Muscle layer of colon (tissue), 2 donors: ENCODE data around the gene LDLRAD3.

Experiments
- H3K27ac ChIP-seq: one replicate; pipeline ENCODE4 v1.7.0; 2013; ENCODE audit warnings: low read depth, mild to moderate bottlenecking, low read length, moderate library complexity
- H3K27me3 ChIP-seq, 2 donors: one replicate each; pipeline ENCODE4 v1.7.0; 2013; ENCODE audit warnings: low read length in 2 of 2, mild to moderate bottlenecking in 2 of 2; ENCODE audit not compliant: insufficient read depth in 2 of 2, control insufficient read depth in 1 of 2
- H3K36me3 ChIP-seq: one replicate; pipeline ENCODE4 v1.7.0; 2013; ENCODE audit warnings: mild to moderate bottlenecking, low read length; ENCODE audit not compliant: insufficient read depth
- H3K4me1 ChIP-seq: one replicate; pipeline ENCODE4 v1.7.0; 2013; ENCODE audit warnings: mild to moderate bottlenecking, low read length; ENCODE audit not compliant: insufficient read depth
- H3K4me3 ChIP-seq, 2 donors: one replicate each; pipeline ENCODE4 v1.7.0; 2013; ENCODE audit warnings: low read length in 2 of 2, low read depth in 1 of 2, mild to moderate bottlenecking in 1 of 2, moderate library complexity in 1 of 2
- H3K9ac ChIP-seq: one replicate; pipeline ENCODE4 v1.7.0; 2013; ENCODE audit warnings: low read length
- H3K9me3 ChIP-seq: one replicate; pipeline ENCODE4 v1.7.0; 2013; ENCODE audit warnings: mild to moderate bottlenecking, low read length
- donor health status: abdominal sarcoma.
- donor health status: Adenocarcinoma of cecum.

Gene LDLRAD3

DNA sequence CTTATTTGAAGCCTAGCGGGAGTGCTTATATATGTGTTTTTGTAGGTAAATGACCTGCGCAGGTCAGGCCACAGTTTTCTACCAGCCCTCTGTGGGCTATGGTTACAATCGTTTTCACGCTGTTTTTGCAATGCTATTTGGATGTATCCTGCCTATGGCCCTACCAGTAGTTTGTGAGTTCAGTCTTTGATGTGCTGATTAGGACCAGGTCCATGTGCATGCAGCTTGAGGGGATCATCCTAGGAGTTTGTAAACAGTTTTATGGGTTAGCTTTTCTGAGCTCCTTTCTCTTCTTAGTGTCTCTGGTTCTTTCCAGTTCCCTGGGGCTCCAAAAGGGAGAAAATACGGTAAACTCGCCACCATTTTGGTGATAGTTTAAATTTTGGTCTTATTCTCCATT is 142.5 kb downstream of the LDLRAD3 start:
- no peak overlapping the region for H3K27ac ChIP-seq
- H3K4me1 ChIP-seq = no peaks in the 10 kb centered on the region
- no peak overlapping the region for H3K9ac ChIP-seq
- no peaks in the 10 kb centered on the region for H3K27me3 ChIP-seq
- H3K36me3 ChIP-seq = peaks cover 7% of the 10 kb centered on the region
- no peak overlapping the region for H3K4me3 ChIP-seq
- no peaks in the 10 kb centered on the region for H3K9me3 ChIP-seq

DNA sequence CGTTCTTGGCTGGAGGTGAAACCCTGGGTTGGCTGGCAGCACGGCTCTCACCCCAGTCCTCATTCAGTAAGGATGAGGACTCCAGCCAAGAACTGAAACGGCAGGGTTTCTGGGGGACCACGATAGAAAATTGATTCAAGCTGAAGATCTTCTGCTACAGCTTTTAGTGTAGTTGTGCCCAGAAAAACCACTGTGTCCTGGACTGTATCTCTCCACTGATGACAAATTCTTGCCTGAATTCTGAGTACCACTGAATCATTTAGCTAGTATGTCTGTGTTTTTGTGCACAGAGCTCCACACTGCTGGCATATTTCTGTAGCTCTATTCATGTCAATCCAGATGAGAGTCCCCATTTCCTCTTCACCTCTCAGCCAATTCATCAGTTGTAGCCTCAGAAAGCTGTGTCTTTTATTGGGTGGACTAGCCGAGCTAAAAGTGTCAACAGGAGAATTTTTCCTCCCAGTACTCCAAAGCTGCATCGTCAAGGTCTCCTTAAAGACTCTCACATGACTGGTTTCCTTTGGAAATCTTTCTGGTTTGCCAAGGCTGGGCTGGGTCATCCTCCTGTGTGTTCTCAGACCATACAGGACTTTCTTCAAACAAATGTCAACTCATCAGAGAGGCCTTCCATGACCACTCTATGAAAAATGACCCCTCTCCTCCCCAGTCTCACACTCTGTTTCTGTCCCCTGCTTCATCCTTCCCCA is 144.6 kb downstream of the LDLRAD3 start:
- H3K4me1 ChIP-seq = no peaks in the 10 kb centered on the region
- H3K9me3 ChIP-seq = no peaks in the 10 kb centered on the region
- no peaks in the 10 kb centered on the region for H3K27me3 ChIP-seq
- H3K36me3 ChIP-seq = peaks cover 7% of the 10 kb centered on the region
- no peak overlapping the region for H3K9ac ChIP-seq
- no peak overlapping the region for H3K27ac ChIP-seq
- H3K4me3 ChIP-seq = no peak overlapping the region

DNA sequence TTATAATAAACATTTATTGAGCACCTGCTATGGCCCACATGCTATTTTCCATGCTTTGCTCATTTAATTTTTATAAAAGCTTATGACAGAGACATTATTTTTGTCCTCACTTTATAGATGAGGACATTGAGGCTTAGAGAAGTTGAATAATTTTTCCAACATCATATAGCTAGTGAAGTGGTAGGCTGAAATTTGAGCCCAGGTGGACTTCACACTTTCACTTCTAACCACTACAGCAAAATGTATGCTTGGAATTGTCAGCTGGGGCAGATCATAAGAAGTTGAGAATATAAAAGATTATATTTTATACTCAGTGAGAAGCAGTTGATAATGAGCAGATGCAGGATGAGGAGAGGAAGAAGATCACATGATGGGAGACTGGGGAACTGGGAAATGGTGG is 146.1 kb downstream of the LDLRAD3 start:
- no peak overlapping the region for H3K9ac ChIP-seq

DNA sequence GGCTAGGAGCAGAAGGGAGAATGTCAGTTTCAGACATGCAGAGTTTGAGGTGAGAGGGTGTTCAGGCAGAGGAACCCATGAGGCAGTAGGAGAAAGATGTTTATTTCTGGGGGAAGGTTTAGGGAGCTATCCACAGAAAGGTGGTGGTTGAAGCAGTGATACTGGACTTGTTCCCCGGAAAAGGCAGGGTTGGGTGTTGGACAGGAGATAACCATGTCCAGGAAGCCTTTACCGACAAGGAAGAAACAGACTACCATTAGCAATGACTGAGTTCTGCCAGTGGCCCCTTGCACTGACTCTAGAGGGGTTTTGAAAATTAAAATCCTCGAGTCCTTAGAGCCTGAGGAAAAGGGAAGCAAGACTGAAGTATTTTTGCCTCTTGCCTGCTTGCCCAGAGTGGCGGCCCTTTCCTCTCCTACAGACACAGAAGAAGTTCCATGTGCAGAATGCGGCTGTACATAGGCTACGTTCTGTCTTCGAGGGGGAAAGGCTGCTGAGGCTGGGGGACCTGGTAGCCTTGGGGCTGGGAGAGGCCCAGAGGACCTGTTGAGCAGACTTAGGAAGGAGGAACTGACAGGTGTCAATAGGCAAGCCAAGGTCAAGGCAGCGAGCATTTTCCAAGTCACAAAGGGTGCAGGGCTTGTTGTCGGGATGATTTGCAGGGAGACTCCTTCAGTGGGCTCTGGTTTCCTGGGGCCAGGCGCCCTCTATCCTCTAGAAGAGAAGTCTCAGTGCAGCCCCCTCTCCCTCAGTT is 146.7 kb downstream of the LDLRAD3 start:
- Histone ChIP-seq H3K27ac (no peak overlapping the region), H3K27me3 (no peaks in the 10 kb centered on the region), H3K4me1 (no peaks in the 10 kb centered on the region), H3K36me3 (peaks cover 7% of the 10 kb centered on the region), H3K4me3 (no peak overlapping the region), H3K9ac (no peak overlapping the region), H3K9me3 (no peaks in the 10 kb centered on the region)

More for the DNA sequence above, 146.1 kb downstream of the LDLRAD3 start:
- no peaks in the 10 kb centered on the region for H3K27me3 ChIP-seq
- H3K27ac ChIP-seq = no peak overlapping the region
- H3K4me3 ChIP-seq = no peak overlapping the region
- no peaks in the 10 kb centered on the region for H3K4me1 ChIP-seq
- H3K9me3 ChIP-seq = no peaks in the 10 kb centered on the region
- H3K36me3 ChIP-seq = peaks cover 7% of the 10 kb centered on the region

DNA sequence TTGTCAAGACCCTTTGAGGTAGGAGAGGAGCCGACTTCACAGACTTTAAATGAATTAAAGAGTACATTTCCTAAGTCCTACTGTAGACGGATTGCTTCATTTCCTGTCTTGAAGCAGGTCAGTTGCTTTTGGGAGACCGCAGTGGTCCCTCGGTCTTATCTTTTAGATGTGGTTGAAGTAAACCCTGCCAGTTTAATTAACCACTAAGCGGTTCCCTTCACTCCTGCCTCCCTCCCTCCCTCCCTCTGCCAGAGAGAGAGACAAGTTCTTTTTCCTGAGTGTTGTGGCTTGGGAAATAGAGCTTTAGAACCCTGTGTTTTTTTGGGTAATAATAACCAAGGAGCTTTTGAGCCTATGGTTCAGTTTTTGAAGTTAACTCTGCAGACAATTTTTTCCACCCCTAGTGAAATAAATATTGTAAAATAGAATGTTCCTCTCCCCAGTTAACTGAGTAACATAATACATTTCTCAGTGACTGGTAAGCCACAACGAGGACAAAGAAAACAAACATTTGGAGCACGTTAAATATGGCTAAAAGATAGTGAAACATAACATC is 147.5 kb downstream of the LDLRAD3 start:
- no peak overlapping the region for H3K27ac ChIP-seq
- no peaks in the 10 kb centered on the region for H3K9me3 ChIP-seq
- no peak overlapping the region for H3K4me3 ChIP-seq
- H3K36me3 ChIP-seq = peaks cover 7% of the 10 kb centered on the region
- no peaks in the 10 kb centered on the region for H3K4me1 ChIP-seq
- no peak overlapping the region for H3K9ac ChIP-seq
- H3K27me3 ChIP-seq = no peaks in the 10 kb centered on the region

DNA sequence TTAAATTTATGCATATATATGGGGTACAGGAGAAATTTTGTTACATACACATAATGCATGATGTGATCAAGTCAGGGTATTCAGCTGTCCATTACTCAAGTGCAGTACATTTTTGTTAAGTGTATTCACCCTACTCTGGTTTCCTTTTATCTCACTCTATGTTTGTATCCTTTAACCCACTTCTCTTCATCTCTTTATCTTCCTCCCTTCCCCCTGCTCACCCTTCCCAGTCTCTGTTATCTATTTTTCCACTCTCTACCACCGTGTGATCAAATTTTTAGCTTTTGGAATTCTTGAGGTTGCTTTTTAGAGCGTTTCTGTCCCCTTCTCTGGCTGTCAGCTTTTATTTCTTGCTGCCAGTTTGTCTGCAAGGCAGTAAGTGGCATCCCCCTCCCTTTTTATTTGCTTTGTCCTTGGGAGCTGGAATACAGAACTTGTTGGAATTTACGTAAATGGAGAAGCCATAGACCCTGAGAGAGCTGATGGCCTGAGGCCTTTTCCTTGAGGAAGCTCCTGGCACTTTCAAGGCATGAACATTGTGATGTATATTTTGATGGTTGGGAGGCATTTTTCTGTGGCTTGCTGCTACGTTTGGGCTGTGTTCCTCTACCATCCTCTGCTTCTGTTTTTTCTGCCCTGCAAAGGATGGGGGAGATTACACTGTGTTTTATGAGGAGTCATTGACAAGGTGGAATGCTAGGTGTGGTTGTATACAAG is 148.6 kb downstream of the LDLRAD3 start:
- Histone ChIP-seq H3K4me3 (no peak overlapping the region), H3K9ac (no peak overlapping the region), H3K27ac (no peak overlapping the region), H3K9me3 (no peaks in the 10 kb centered on the region), H3K27me3 (no peaks in the 10 kb centered on the region), H3K36me3 (peaks cover 5% of the 10 kb centered on the region), H3K4me1 (no peaks in the 10 kb centered on the region)

DNA sequence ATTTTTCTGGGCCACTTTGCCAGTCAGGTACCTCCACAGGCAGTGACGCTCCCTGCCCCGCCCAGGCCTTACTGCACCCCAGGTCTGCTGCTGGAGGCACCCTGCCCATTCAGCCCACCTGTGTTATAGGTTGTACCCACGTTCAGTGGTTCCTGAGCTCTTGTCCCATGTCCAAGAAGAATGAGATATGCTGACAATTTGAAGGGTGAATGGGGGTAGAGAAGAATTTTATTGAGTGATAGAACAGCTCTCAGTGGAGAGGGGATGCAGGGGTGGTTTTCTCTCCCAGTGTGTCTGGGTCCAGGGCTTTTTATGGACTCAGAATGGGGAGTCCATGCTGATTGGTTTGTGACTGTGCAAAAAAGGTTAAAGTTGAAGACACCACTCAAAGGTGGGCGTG is 149.7 kb downstream of the LDLRAD3 start:
- Histone ChIP-seq H3K4me1 (no peaks in the 10 kb centered on the region), H3K4me3 (no peak overlapping the region), H3K9ac (no peak overlapping the region), H3K36me3 (peaks cover 7% of the 10 kb centered on the region), H3K9me3 (no peaks in the 10 kb centered on the region), H3K27me3 (no peaks in the 10 kb centered on the region), H3K27ac (no peak overlapping the region)

DNA sequence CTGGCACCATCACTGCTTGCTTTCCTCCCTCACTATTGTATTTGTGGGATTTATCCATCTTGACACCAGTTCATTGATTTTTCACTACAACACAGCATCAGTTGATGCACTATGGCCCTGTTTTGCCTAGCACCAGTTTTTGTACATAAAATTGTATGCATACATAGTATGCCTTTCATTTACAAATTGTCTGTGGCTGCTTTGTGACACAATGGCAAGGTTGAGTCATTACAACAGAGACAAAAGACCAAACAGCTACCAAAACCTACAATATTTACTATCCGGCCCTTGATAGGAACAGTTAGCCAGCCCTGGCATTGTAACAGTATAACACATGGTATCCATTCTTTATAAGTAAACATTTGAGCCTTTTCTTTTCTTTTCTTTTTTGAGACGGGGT is 150.3 kb downstream of the LDLRAD3 start:
- Histone ChIP-seq H3K27ac (no peak overlapping the region), H3K36me3 (peaks cover 12% of the 10 kb centered on the region), H3K4me3 (no peak overlapping the region), H3K9me3 (no peaks in the 10 kb centered on the region), H3K9ac (no peak overlapping the region), H3K4me1 (no peaks in the 10 kb centered on the region), H3K27me3 (no peaks in the 10 kb centered on the region)

DNA sequence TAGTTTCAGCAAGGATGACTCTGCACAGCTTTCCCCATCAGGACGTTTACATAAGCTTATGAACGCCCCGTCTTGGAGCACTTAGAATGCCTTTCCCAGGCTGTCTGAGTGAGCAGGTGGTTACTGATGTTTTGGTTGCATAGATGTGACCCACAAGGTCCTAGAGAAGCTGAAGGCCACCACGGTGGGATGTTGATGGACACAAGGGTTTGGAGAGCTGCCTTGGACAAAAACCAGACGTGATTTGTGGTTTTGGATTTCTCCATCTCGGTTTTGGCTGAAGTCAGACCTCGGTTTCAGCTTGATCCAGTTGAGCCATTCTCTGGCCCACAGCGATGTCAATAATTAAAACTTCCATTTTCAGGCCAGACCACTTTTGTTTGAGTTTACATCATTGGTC is 151.9 kb downstream of the LDLRAD3 start:
- no peaks in the 10 kb centered on the region for H3K27me3 ChIP-seq
- no peaks in the 10 kb centered on the region for H3K4me1 ChIP-seq
- no peaks in the 10 kb centered on the region for H3K9me3 ChIP-seq
- H3K36me3 ChIP-seq = peaks cover 12% of the 10 kb centered on the region
- no peak overlapping the region for H3K27ac ChIP-seq
- H3K9ac ChIP-seq = no peak overlapping the region
- no peak overlapping the region for H3K4me3 ChIP-seq

DNA sequence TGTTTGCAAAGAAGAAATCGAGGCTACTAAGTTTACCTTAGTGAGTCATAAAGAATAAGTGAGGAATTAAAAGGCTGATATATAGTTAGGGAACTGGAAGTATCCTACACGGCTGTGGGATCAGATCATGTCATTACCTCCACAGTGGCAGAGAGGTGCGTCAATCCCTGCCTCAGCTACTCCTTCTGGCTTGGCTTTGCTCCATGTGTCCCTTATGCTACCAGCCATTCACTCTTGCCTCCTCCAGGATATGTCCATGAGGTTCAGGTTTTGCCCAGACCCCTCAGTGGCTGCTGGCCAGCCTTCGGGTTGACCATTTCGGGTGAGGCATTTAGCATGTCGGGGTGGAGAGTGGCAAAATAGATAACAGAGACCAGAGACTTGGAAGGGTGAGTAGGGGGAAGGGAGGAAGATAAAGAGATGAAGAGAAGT is 153.4 kb downstream of the LDLRAD3 start:
- H3K9me3 ChIP-seq = no peaks in the 10 kb centered on the region
- H3K27ac ChIP-seq = no peak overlapping the region
- no peak overlapping the region for H3K4me3 ChIP-seq
- H3K36me3 ChIP-seq = peaks cover 12% of the 10 kb centered on the region
- H3K4me1 ChIP-seq = no peaks in the 10 kb centered on the region
- H3K9ac ChIP-seq = no peak overlapping the region
- H3K27me3 ChIP-seq = no peaks in the 10 kb centered on the region

DNA sequence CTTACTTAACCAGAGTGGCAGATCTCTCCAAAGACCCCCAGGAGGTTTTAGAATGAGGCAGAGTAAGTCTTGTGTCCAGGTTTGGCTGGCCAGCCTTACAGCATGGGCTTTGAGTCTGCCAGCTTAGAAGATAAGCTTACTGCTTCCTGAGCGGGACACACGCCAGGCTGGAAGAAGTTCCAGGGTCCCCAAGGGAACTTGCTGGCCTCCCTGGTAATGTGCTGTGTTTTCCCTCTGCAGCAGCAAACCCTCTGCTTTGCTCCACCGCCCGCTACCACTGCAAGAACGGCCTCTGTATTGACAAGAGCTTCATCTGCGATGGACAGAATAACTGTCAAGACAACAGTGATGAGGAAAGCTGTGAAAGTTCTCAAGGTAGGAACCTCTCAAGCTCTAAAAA is 154.2 kb downstream of the LDLRAD3 start:
- H3K27ac ChIP-seq = no peak overlapping the region
- no peak overlapping the region for H3K9ac ChIP-seq
- H3K4me1 ChIP-seq = no peaks in the 10 kb centered on the region
- no peaks in the 10 kb centered on the region for H3K27me3 ChIP-seq
- peaks cover 12% of the 10 kb centered on the region for H3K36me3 ChIP-seq
- no peaks in the 10 kb centered on the region for H3K9me3 ChIP-seq
- H3K4me3 ChIP-seq = no peak overlapping the region
